Calu3 (cell line): ENCODE data around the gene MTF1. TPM values are rescaled to one million over a fixed set of nuclear protein-coding genes. Genes with fewer than 3 reads are reported as not detected.
A peak's percentile ranks its signal among the peaks of the same experiment; 100 is the strongest.

ENCODE experiments used
- BruUV-seq: library from RNA; stranded (reverse); fragments of 400-500 nt; replicated peaks from 2 replicates; lab custom pipeline; 2021; lab: Mats Ljungman, UMichigan
- CTCF ChIA-PET: fragments of 300-600 bp; sonication (Branson Sonifier 250); formaldehyde crosslinking; loops from one replicate; lab custom pipeline; 2022; ENCODE audit warnings: antibody characterized with exemption; lab: Charles Lee
- DNase-seq: peaks from one replicate; pipeline ENCODE4 v3.0.0; 2022
- H3K27ac Mint-ChIP-seq: one replicate; pipeline ENCODE4 v1.8.0; 2022; ENCODE audit warnings: mixed read lengths; ENCODE audit not compliant: unreplicated experiment
- H3K27me3 Mint-ChIP-seq: one replicate; pipeline ENCODE4 v1.8.0; 2022; ENCODE audit warnings: mixed read lengths; ENCODE audit not compliant: unreplicated experiment
- H3K36me3 Mint-ChIP-seq: one replicate; pipeline ENCODE4 v1.8.0; 2022; ENCODE audit warnings: mild to moderate bottlenecking, moderate library complexity, mixed read lengths; ENCODE audit not compliant: insufficient read depth, unreplicated experiment
- H3K4me1 Mint-ChIP-seq: one replicate; pipeline ENCODE4 v1.8.0; 2022; ENCODE audit warnings: mild to moderate bottlenecking, low read depth, mixed read lengths; ENCODE audit not compliant: unreplicated experiment
- H3K4me3 Mint-ChIP-seq: one replicate; pipeline ENCODE4 v1.8.0; 2022; ENCODE audit warnings: mild to moderate bottlenecking, low read depth, moderate library complexity, mixed read lengths; ENCODE audit not compliant: unreplicated experiment
- H3K9me3 Mint-ChIP-seq: one replicate; pipeline ENCODE4 v1.8.0; 2022; ENCODE audit warnings: low read depth, mixed read lengths; ENCODE audit not compliant: unreplicated experiment
- CTCF ChIP-seq: fragments of 200-600 bp; IDR thresholded peaks from one replicate; pipeline ENCODE4 v1.8.0; 2022; ENCODE audit warnings: antibody characterized with exemption; ENCODE audit not compliant: unreplicated experiment
- intact Hi-C: fragments of 100-400 bp; cut with micrococcal nuclease; formaldehyde crosslinking; loops from one replicate; pipeline ENCODE4 v1.10.0; 2022; ENCODE audit not compliant: unreplicated experiment
- total RNA-seq: library from RNA; stranded (reverse); gene quantifications from 2 replicates; pipeline ENCODE4 v1.2.3, GENCODE V29; 2022

The MTF1 gene
- total RNA-seq, 1 experiment from 2014 or later, result 27.1 TPM

DNA sequence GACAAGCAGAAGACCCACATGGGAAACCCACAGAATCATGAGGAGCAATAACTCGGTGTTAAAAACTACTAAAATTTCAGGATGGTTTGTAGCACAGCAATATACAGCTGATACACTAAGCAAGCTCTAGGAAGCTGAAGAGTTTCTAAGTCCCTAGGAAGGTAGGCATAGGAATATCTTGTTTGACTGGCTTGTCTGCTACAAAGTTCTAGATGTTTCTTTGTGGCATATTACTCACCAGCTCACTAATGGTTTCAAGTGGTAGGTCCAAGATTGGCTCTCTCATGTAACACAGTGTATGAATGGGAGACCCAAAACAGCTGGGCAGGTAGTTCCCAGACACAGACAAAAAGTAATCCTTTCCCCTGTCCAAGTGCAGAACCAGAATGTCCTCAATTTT, 13.3 kb upstream of the MTF1 start:
- Mint-ChIP-seq H3K36me3 (peaks cover 28% of the 10 kb centered on the region), H3K9me3 (no peaks in the 10 kb centered on the region), H3K4me3 (no peak overlapping the region), H3K4me1 (no peaks in the 10 kb centered on the region), H3K27ac (no peak overlapping the region), H3K27me3 (no peaks in the 10 kb centered on the region)
- CTCF ChIA-PET, result interaction anchor here (1.2 kb wide), 1 partner anchor 13 kb away, joined by 3 read pairs; the partner anchor contains the start of gene MTF1
- intact Hi-C loops, result no loop called here
- BruUV-seq, result no TSS peak
- DNase-seq, result no peak
- no peak for TF ChIP-seq CTCF

- H3K36me3 Mint-ChIP-seq, result peaks cover 32% of the 10 kb centered on the region
- BruUV-seq, result no TSS peak
- no peak for DNase-seq
- CTCF ChIA-PET, result interaction anchor here (0.7 kb wide), 1 partner anchor 253 kb away, joined by 4 read pairs; no protein-coding TSS in a partner anchor
- no peak overlapping the region for H3K27ac Mint-ChIP-seq
- no peak for TF ChIP-seq CTCF
- H3K4me3 Mint-ChIP-seq, result no peak overlapping the region
- peaks cover 18% of the 10 kb centered on the region for H3K4me1 Mint-ChIP-seq
- intact Hi-C loops, result no loop called here
- no peaks in the 10 kb centered on the region for H3K27me3 Mint-ChIP-seq
- no peaks in the 10 kb centered on the region for H3K9me3 Mint-ChIP-seq
Observed at GRCh38 chr1:37868466-37868865, 9.1 kb upstream of the MTF1 start.

- H3K36me3 Mint-ChIP-seq, result peaks cover 27% of the 10 kb centered on the region
- intact Hi-C loops, result no loop called here
- BruUV-seq, result no TSS peak
- DNase-seq, result no peak
- peaks cover 18% of the 10 kb centered on the region for H3K4me1 Mint-ChIP-seq
- H3K9me3 Mint-ChIP-seq, result no peaks in the 10 kb centered on the region
- TF ChIP-seq CTCF, result no peak
- no peaks in the 10 kb centered on the region for H3K27me3 Mint-ChIP-seq
- H3K4me3 Mint-ChIP-seq, result no peak overlapping the region
- H3K27ac Mint-ChIP-seq, result no peak overlapping the region
- CTCF ChIA-PET, result no interaction called here
Observed at GRCh38 chr1:37867784-37868183, 8.4 kb upstream of the MTF1 start.

DNA sequence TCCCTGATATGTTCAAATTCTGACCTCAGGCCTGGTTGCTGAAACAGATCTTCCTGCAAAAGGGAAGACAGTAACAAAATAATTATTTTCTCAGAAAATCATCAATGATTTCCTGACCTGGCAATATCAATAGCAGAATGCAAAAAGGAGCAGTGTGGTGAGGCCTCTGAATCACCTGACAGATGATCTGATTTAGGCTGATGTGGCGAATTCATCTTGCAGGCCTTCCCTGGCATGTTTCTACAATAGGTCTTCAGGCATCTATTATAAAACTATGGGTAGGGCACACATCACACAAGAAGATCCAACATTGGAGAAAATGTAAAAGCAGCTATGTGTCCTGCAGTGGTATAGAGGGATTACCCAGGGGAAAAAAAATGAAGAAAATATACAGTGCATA, 7.1 kb upstream of the MTF1 start:
- H3K4me3 Mint-ChIP-seq, result no peak overlapping the region
- H3K27me3 Mint-ChIP-seq, result no peaks in the 10 kb centered on the region
- H3K4me1 Mint-ChIP-seq, result peaks cover 18% of the 10 kb centered on the region
- H3K9me3 Mint-ChIP-seq, result no peaks in the 10 kb centered on the region
- no peak for TF ChIP-seq CTCF
- CTCF ChIA-PET, result no interaction called here
- peak overlapping the region; percentile 33 for H3K27ac Mint-ChIP-seq
- BruUV-seq, result no TSS peak
- intact Hi-C loops, result no loop called here
- peaks cover 25% of the 10 kb centered on the region for H3K36me3 Mint-ChIP-seq
- DNase-seq, result no peak
